Medulla oblongata (tissue), 1 donor: ENCODE measurements around the gene DOCK1.
"Not testable (repeated sequence)": the region's sequence is repeated elsewhere in the genome, so short reads cannot be mapped to it uniquely, and the experiment has no call there.

ENCODE experiments used
- DNase-seq: peaks from one replicate; pipeline ENCODE4 v3.0.0-alpha.2; 2015; ENCODE audit errors: extremely low spot score

DOCK1 gene

GRCh38 chr10:126904818-126905701 is at the start of gene DOCK1:
DOCK1 (plus strand) TSS chr10:126905428; CDS start chr10:126905518, 90 bp downstream.
- peak; percentile 56 for DNase-seq

- DNase-seq, result no peak
Measured at GRCh38 chr10:126857178-126857806, 47.9 kb upstream of the DOCK1 start.

GRCh38 chr10:126867567-126868365 is 37.5 kb upstream of the DOCK1 start:
- no peak for DNase-seq

GRCh38 chr10:126868371-126868770 is 36.9 kb upstream of the DOCK1 start:
- no peak for DNase-seq

GRCh38 chr10:126872135-126872534 is 33.1 kb upstream of the DOCK1 start:
- DNase-seq, result no peak

- DNase-seq, result no peak
Measured at GRCh38 chr10:126872768-126873167, 32.5 kb upstream of the DOCK1 start.

GRCh38 chr10:126876456-126876855 is 28.8 kb upstream of the DOCK1 start:
- no peak for DNase-seq

- no peak for DNase-seq
Measured at GRCh38 chr10:126877390-126877789, 27.8 kb upstream of the DOCK1 start.

GRCh38 chr10:126878594-126878993 is 26.6 kb upstream of the DOCK1 start:
- no peak for DNase-seq

- no peak for DNase-seq
Measured at GRCh38 chr10:126880926-126881325, 24.3 kb upstream of the DOCK1 start.

GRCh38 chr10:126882055-126882454 is 23.2 kb upstream of the DOCK1 start:
- not testable (repeated sequence) for DNase-seq

- DNase-seq, result not testable (repeated sequence)
Measured at GRCh38 chr10:126888436-126888835, 16.8 kb upstream of the DOCK1 start.

GRCh38 chr10:126889421-126889820 is 15.8 kb upstream of the DOCK1 start:
- no peak for DNase-seq

- DNase-seq, result not testable (repeated sequence)
Measured at GRCh38 chr10:126890797-126891196, 14.4 kb upstream of the DOCK1 start.

- DNase-seq, result no peak
Measured at GRCh38 chr10:126892226-126893175, 12.7 kb upstream of the DOCK1 start.

GRCh38 chr10:126893206-126893605 is 12.0 kb upstream of the DOCK1 start:
- no peak for DNase-seq

GRCh38 chr10:126893841-126894240 is 11.4 kb upstream of the DOCK1 start:
- DNase-seq, result no peak

GRCh38 chr10:126895214-126895781 is 9.9 kb upstream of the DOCK1 start:
- no peak for DNase-seq

- DNase-seq, result no peak
Measured at GRCh38 chr10:126898460-126898859, 6.8 kb upstream of the DOCK1 start.

GRCh38 chr10:126899529-126899928 is 5.7 kb upstream of the DOCK1 start:
- not testable (repeated sequence) for DNase-seq

GRCh38 chr10:126902157-126902556 is 3.1 kb upstream of the DOCK1 start:
- DNase-seq, result no peak
